HepG2 (cell line): ENCODE measurements around the gene HMGN4. TPM values are rescaled to one million over a fixed set of nuclear protein-coding genes. Genes with fewer than 3 reads are reported as not detected.

Experiments used
- ATAC-seq: fragments of 200-7000 bp; cut with Tn5 transposase; 3 replicates; pipeline ENCODE4 v1.9.1; 2020; ENCODE audit warnings: mild to moderate bottlenecking, moderate library complexity
- BruUV-seq: library from RNA; stranded (reverse); fragments of 400-500 nt; replicated peaks from 2 replicates; lab custom pipeline; 2021; lab: Mats Ljungman, UMichigan
- CTCF ChIA-PET: fragments of 300-600 bp; formaldehyde crosslinking; extraction: SDS; loops from one replicate; lab custom pipeline; 2021; ENCODE audit warnings: low total read pairs, inconsistent platforms, low intra/inter-chr PET ratio; lab: Yijun Ruan, JAX
- POLR2A ChIA-PET: fragments of 350-600 bp; sonication (Branson Sonifier 250); formaldehyde crosslinking; loops from one replicate; lab custom pipeline; 2020; ENCODE audit warnings: antibody characterized with exemption, inconsistent platforms; lab: Yijun Ruan, JAX
- DNase-seq: peaks from one replicate; pipeline ENCODE4 v3.0.0-alpha.2; 2015; ENCODE audit warnings: low spot score
- FAIRE-seq: peaks from 3 replicates; lab custom pipeline; 2011; peaks lifted over from hg19 to GRCh38; lab: Jason Lieb, UNC
- H2AFZ ChIP-seq: one replicate; pipeline ENCODE4 v1.6.1; 2011; ENCODE audit warnings: low read length, inconsistent platforms
- H3K27ac ChIP-seq: fragments of 300-600 bp; 3 replicates; pipeline ENCODE4 v1.8.0; 2011; ENCODE audit warnings: mixed run types, mild to moderate bottlenecking, mixed read lengths, low read length, inconsistent platforms; ENCODE audit not compliant: insufficient read depth; ENCODE audit errors: extremely low read length
- H3K27me3 ChIP-seq, 2 experiments: fragments of 200-600 bp in 1 of 2; 2 replicates in 1 of 2; 3 replicates in 1 of 2; pipeline versions ENCODE4 v1.6.0 to v1.8.0; 2011; ENCODE audit warnings: low read length in 2 of 2, mild to moderate bottlenecking in 2 of 2, moderate library complexity in 2 of 2, inconsistent platforms in 1 of 2; ENCODE audit not compliant: insufficient read depth in 2 of 2, control insufficient read depth in 1 of 2
- H3K36me3 ChIP-seq, 2 experiments: fragments of 200-600 bp in 1 of 2; replicated peaks in 1 of 2; 2 replicates in 1 of 2; 3 replicates in 1 of 2; pipeline versions ENCODE4 v1.5.1 to v1.8.0; 2011; ENCODE audit warnings: low read length in 2 of 2, inconsistent platforms in 1 of 2; ENCODE audit not compliant: insufficient read depth in 2 of 2, control insufficient read depth in 1 of 2
- H3K4me1 ChIP-seq: 2 replicates; pipeline ENCODE4 v1.5.1; 2012; ENCODE audit warnings: low read length, inconsistent platforms; ENCODE audit not compliant: insufficient read depth
- H3K4me2 ChIP-seq: 2 replicates; pipeline ENCODE4 v1.6.0; 2011; ENCODE audit warnings: low read depth, low read length, inconsistent platforms
- H3K4me3 ChIP-seq, 3 experiments: fragments of 200-600 bp in 1 of 3; sonication (generic), shearing (Covaris generic) in 1 of 3; replicated peaks in 1 of 3; 2 replicates each; pipeline ENCODE4 v1.5.1; 2011 to 2016; ENCODE audit warnings: low read length in 3 of 3, inconsistent platforms in 2 of 3, low read depth in 2 of 3, mild to moderate bottlenecking in 2 of 3, control low read depth in 1 of 3, mixed read lengths in 1 of 3; ENCODE audit not compliant: insufficient read depth in 1 of 3
- H3K79me2 ChIP-seq: one replicate; pipeline ENCODE4 v1.6.1; 2011; ENCODE audit warnings: low read length, inconsistent platforms; ENCODE audit not compliant: insufficient read depth
- H3K9ac ChIP-seq: 2 replicates; pipeline ENCODE4 v1.6.0; 2011; ENCODE audit warnings: mild to moderate bottlenecking, low read depth, low read length, inconsistent platforms; ENCODE audit not compliant: insufficient read depth
- H3K9me3 ChIP-seq: 2 replicates; pipeline ENCODE4 v1.5.1; 2012; ENCODE audit warnings: mild to moderate bottlenecking, low read length
- H4K20me1 ChIP-seq: 2 replicates; pipeline ENCODE4 v1.6.0; 2011; ENCODE audit warnings: inconsistent platforms, mild to moderate bottlenecking, low read length, moderate library complexity; ENCODE audit not compliant: insufficient read depth
- EHMT2 ChIP-seq: fragments of 200-600 bp; sonication (generic); IDR thresholded peaks from 2 replicates; pipeline ENCODE4 v1.7.0; 2017; ENCODE audit warnings: antibody characterized with exemption, low read depth, low read length, borderline replicate concordance
- MED13 ChIP-seq: sonication (generic); formaldehyde crosslinking; IDR thresholded peaks from 2 replicates; pipeline ENCODE4 v1.5.0; 2020; ENCODE audit warnings: missing genetic modification reagents
- NAIF1 ChIP-seq: sonication (generic); formaldehyde crosslinking; IDR thresholded peaks from 2 replicates; pipeline ENCODE4 v1.5.0; 2020; ENCODE audit warnings: mild to moderate bottlenecking, missing genetic modification reagents, borderline replicate concordance
- NFE2L2 ChIP-seq: fragments of 150-350 bp; IDR thresholded peaks from 2 replicates; pipeline ENCODE4 v1.6.1; 2014; ENCODE audit warnings: low read length
- NFIC ChIP-seq: IDR thresholded peaks from 2 replicates; pipeline ENCODE4 v1.6.1; 2012; ENCODE audit warnings: mild to moderate bottlenecking, low read length, inconsistent platforms
- SP5 ChIP-seq: IDR thresholded peaks from 2 replicates; pipeline ENCODE4 v1.6.1; 2016; ENCODE audit warnings: low read depth, borderline replicate concordance
- STAG1 ChIP-seq: sonication (generic); formaldehyde crosslinking; IDR thresholded peaks from 2 replicates; pipeline ENCODE4 v1.4.0; 2020; ENCODE audit warnings: missing genetic modification reagents
- ZNF160 ChIP-seq: sonication (generic); formaldehyde crosslinking; IDR thresholded peaks from 2 replicates; pipeline ENCODE4 v1.8.0; 2022; ENCODE audit warnings: mild to moderate bottlenecking, inconsistent platforms, missing genetic modification reagents
- ZNF441 ChIP-seq: sonication (generic); formaldehyde crosslinking; IDR thresholded peaks from 2 replicates; pipeline ENCODE4 v1.7.0; 2021; ENCODE audit warnings: missing genetic modification reagents, borderline replicate concordance
- ZNF501 ChIP-seq: sonication (generic); formaldehyde crosslinking; IDR thresholded peaks from 2 replicates; pipeline ENCODE4 v1.5.1; 2020; ENCODE audit warnings: mild to moderate bottlenecking, moderate library complexity, missing genetic modification reagents
- ZNF781 ChIP-seq: sonication (generic); formaldehyde crosslinking; IDR thresholded peaks from 2 replicates; pipeline ENCODE4 v1.5.1; 2020; ENCODE audit warnings: borderline replicate concordance, mild to moderate bottlenecking, missing genetic modification reagents; ENCODE audit errors: not compliant biosample characterization
- ZSCAN22 ChIP-seq: sonication (generic); formaldehyde crosslinking; IDR thresholded peaks from 2 replicates; pipeline ENCODE4 v1.4.0; 2020; ENCODE audit warnings: mild to moderate bottlenecking, missing genetic modification reagents
- in situ Hi-C: cut with HindIII; loops from 2 replicates; pipeline ENCODE4 v1.10.0; 2017; ENCODE audit warnings: low pct_unique_long_range_greater_than_20kb; ENCODE audit not compliant: extremely low pct_ligation_motif_present
- intact Hi-C: fragments of 100-400 bp; cut with micrococcal nuclease; formaldehyde crosslinking; loops from one replicate; pipeline ENCODE4 v1.10.0; 2022; ENCODE audit not compliant: unreplicated experiment
- polyA plus RNA-seq, 8 experiments: library from polyadenylated mRNA; depleted of rRNA in 3 of 8; stranded (reverse) in 7 of 8; unstranded in 1 of 8; fragments of >200 nt; fragmentation: Illumina TruSeq in 4 of 8; extraction: Trizol in 4 of 8; gene quantifications; 2 replicates each; pipeline versions ENCODE4 v1.2.1 to v1.2.3, GENCODE V29; 2011 to 2016; ENCODE audit warnings: low read depth in 4 of 8, missing spikeins in 1 of 8, mixed read lengths in 1 of 8; ENCODE audit not compliant: insufficient read depth in 1 of 8
- total RNA-seq, 5 experiments: library from RNA; depleted of rRNA; stranded (reverse); fragments of >200 nt; fragmentation: Illumina TruSeq; extraction: Trizol; gene quantifications; 2 replicates each; pipeline ENCODE4 v1.2.3, GENCODE V29; 2016; ENCODE audit warnings: low read depth in 1 of 5
- TF ChIP-seq, protein P1 (sequence below): sonication (generic); formaldehyde crosslinking; IDR thresholded peaks from 2 replicates; pipeline ENCODE4 v1.5.0; 2020; ENCODE audit warnings: mild to moderate bottlenecking, missing genetic modification reagents
- TF ChIP-seq, protein P2 (sequence below): sonication (generic); formaldehyde crosslinking; IDR thresholded peaks from 2 replicates; pipeline ENCODE4 v1.4.0; 2020; ENCODE audit warnings: missing genetic modification reagents, borderline replicate concordance
- TF ChIP-seq, protein P3 (sequence below): sonication (generic); formaldehyde crosslinking; IDR thresholded peaks from 2 replicates; pipeline ENCODE4 v1.5.0; 2020; ENCODE audit warnings: mild to moderate bottlenecking, missing genetic modification reagents, moderate library complexity

The HMGN4 gene
- total and polyA plus RNA-seq, 2 of the 13 experiments (the other 11 are each of a cell fraction or from before 2014, with no cell fraction given) = 39.9 to 52.1 TPM

DNA sequence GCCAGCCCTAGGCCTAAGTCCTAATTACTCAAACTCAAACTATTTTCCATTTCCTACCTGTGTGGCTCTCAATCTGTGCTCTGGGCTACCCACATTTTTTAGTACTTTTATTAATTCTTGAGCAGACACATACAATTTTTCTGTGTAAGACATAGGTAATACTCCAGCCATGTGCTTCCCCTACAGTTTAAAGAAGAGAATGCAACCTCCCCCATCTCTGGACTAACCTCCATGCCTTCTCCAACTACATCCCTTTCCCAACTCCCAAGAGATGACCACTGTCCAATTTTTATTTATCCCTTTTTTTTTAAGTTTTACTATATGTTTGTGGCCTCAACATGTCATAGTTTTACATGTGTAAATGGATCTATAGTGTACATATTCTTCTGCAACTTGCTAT is 5.8 kb downstream of the HMGN4 start:
- intact Hi-C loops = no loop called here
- POLR2A ChIA-PET = interaction anchor here (0.7 kb wide), 1 partner anchor 29 kb away, joined by 3 read pairs; no protein-coding TSS in a partner anchor
- BruUV-seq = no TSS peak
- H3K9ac ChIP-seq = no peak overlapping the region
- H3K4me3 ChIP-seq = no peak overlapping the region
- H3K4me2 ChIP-seq = no peak overlapping the region
- peaks cover 26% of the 10 kb centered on the region for H3K4me1 ChIP-seq
- in situ Hi-C loops = no loop called here
- no peaks in the 10 kb centered on the region for H3K27me3 ChIP-seq
- ATAC-seq (peak; percentile 92), FAIRE-seq (no peak)
- peaks cover 3 to 23% of the 10 kb centered on the region in 2 experiments; a peak in 4 of 5 replicates for H3K36me3 ChIP-seq
- H4K20me1 ChIP-seq = no peaks in the 10 kb centered on the region
- no peak overlapping the region for H3K27ac ChIP-seq
- TF ChIP-seq NFE2L2 = no peak
- TF ChIP-seq STAG1 (CRISPR knock-in tag) = peak; percentile 43
- no peak for TF ChIP-seq ZSCAN22 (CRISPR knock-in tag)
- TF ChIP-seq ZNF781 (CRISPR knock-in tag) = no peak
- no peak for TF ChIP-seq NFIC
- TF ChIP-seq NAIF1 (CRISPR knock-in tag) = no peak
- TF ChIP-seq SP5 (CRISPR knock-in tag) = no peak
- no peak for TF ChIP-seq ZNF160 (CRISPR knock-in tag)
- TF ChIP-seq, protein P1, sequence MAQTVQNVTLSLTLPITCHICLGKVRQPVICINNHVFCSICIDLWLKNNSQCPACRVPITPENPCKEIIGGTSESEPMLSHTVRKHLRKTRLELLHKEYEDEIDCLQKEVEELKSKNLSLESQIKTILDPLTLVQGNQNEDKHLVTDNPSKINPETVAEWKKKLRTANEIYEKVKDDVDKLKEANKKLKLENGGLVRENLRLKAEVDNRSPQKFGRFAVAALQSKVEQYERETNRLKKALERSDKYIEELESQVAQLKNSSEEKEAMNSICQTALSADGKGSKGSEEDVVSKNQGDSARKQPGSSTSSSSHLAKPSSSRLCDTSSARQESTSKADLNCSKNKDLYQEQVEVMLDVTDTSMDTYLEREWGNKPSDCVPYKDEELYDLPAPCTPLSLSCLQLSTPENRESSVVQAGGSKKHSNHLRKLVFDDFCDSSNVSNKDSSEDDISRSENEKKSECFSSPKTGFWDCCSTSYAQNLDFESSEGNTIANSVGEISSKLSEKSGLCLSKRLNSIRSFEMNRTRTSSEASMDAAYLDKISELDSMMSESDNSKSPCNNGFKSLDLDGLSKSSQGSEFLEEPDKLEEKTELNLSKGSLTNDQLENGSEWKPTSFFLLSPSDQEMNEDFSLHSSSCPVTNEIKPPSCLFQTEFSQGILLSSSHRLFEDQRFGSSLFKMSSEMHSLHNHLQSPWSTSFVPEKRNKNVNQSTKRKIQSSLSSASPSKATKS = no peak
- TF ChIP-seq, protein P2, sequence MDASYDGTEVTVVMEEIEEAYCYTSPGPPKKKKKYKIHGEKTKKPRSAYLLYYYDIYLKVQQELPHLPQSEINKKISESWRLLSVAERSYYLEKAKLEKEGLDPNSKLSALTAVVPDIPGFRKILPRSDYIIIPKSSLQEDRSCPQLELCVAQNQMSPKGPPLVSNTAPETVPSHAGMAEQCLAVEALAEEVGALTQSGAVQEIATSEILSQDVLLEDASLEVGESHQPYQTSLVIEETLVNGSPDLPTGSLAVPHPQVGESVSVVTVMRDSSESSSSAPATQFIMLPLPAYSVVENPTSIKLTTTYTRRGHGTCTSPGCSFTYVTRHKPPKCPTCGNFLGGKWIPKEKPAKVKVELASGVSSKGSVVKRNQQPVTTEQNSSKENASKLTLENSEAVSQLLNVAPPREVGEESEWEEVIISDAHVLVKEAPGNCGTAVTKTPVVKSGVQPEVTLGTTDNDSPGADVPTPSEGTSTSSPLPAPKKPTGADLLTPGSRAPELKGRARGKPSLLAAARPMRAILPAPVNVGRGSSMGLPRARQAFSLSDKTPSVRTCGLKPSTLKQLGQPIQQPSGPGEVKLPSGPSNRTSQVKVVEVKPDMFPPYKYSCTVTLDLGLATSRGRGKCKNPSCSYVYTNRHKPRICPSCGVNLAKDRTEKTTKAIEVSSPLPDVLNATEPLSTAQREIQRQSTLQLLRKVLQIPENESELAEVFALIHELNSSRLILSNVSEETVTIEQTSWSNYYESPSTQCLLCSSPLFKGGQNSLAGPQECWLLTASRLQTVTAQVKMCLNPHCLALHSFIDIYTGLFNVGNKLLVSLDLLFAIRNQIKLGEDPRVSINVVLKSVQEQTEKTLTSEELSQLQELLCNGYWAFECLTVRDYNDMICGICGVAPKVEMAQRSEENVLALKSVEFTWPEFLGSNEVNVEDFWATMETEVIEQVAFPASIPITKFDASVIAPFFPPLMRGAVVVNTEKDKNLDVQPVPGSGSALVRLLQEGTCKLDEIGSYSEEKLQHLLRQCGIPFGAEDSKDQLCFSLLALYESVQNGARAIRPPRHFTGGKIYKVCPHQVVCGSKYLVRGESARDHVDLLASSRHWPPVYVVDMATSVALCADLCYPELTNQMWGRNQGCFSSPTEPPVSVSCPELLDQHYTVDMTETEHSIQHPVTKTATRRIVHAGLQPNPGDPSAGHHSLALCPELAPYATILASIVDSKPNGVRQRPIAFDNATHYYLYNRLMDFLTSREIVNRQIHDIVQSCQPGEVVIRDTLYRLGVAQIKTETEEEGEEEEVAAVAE (CRISPR knock-in tag) = no peak
- TF ChIP-seq ZNF501 (CRISPR knock-in tag) = no peak
- no peak for TF ChIP-seq ZNF441 (CRISPR knock-in tag)
- no peak for TF ChIP-seq EHMT2
- TF ChIP-seq, protein P3, sequence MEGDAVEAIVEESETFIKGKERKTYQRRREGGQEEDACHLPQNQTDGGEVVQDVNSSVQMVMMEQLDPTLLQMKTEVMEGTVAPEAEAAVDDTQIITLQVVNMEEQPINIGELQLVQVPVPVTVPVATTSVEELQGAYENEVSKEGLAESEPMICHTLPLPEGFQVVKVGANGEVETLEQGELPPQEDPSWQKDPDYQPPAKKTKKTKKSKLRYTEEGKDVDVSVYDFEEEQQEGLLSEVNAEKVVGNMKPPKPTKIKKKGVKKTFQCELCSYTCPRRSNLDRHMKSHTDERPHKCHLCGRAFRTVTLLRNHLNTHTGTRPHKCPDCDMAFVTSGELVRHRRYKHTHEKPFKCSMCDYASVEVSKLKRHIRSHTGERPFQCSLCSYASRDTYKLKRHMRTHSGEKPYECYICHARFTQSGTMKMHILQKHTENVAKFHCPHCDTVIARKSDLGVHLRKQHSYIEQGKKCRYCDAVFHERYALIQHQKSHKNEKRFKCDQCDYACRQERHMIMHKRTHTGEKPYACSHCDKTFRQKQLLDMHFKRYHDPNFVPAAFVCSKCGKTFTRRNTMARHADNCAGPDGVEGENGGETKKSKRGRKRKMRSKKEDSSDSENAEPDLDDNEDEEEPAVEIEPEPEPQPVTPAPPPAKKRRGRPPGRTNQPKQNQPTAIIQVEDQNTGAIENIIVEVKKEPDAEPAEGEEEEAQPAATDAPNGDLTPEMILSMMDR (CRISPR knock-in tag) = peak; percentile 23; the same call in 1 of the 2 replicates
- TF ChIP-seq MED13 = no peak
- TF ChIP-seq, all 625 proteins: peak for 2
- no peaks in the 10 kb centered on the region for H3K9me3 ChIP-seq
- peak; percentile 36 for DNase-seq
- peaks cover 13% of the 10 kb centered on the region for H3K79me2 ChIP-seq
- CTCF ChIA-PET = no interaction called here
- H2AFZ ChIP-seq = no peak overlapping the region
